Cardiac fibroblast (primary cell): Measurements from ENCODE around the gene JPT1.
A peak's percentile ranks its signal among the peaks of the same experiment; 100 is the strongest.

ENCODE experiments used
- DNase-seq, 2 donors: peaks; one replicate each; pipeline versions ENCODE4 v3.0.0 to v3.0.0-alpha.2; 2010; ENCODE audit warnings: low read depth in 2 of 2
- H3K4me3 ChIP-seq, 2 donors: replicated peaks in 1 of 2; 1 replicate in 1 of 2; 2 replicates in 1 of 2; pipeline ENCODE4 v1.5.1; 2011; ENCODE audit warnings: low read depth in 2 of 2, low read length in 2 of 2, mild to moderate bottlenecking in 2 of 2, moderate library complexity in 1 of 2
- TF ChIP-seq, protein P1 (sequence below): IDR thresholded peaks from one replicate; pipeline ENCODE4 v1.5.1; 2011; ENCODE audit warnings: low read depth, mild to moderate bottlenecking, low read length, inconsistent platforms

JPT1 gene

DNA sequence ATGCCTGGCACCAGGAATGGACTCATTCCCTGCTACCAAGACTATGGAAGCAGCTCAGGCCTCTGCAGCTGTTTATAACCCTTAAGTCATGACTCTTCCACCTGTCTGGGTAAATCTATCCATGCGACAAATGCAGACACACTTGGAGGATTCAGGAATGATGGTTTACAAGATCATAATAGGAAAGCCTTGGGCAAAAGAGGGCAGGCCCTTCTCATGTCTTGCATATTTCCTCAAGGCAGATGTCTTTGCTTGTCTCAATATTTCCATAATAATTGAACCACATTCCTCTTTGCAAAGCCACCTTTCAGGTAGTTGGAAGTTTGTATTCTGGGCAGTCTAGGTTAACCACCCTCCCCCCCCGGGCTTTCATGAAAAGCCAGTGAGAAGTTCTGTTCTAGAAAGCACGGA is 884 bp upstream of the JPT1 start:
- TF ChIP-seq, protein P1, sequence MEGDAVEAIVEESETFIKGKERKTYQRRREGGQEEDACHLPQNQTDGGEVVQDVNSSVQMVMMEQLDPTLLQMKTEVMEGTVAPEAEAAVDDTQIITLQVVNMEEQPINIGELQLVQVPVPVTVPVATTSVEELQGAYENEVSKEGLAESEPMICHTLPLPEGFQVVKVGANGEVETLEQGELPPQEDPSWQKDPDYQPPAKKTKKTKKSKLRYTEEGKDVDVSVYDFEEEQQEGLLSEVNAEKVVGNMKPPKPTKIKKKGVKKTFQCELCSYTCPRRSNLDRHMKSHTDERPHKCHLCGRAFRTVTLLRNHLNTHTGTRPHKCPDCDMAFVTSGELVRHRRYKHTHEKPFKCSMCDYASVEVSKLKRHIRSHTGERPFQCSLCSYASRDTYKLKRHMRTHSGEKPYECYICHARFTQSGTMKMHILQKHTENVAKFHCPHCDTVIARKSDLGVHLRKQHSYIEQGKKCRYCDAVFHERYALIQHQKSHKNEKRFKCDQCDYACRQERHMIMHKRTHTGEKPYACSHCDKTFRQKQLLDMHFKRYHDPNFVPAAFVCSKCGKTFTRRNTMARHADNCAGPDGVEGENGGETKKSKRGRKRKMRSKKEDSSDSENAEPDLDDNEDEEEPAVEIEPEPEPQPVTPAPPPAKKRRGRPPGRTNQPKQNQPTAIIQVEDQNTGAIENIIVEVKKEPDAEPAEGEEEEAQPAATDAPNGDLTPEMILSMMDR = no peak
- DNase-seq = no peak
- no peak overlapping the region for H3K4me3 ChIP-seq

DNA sequence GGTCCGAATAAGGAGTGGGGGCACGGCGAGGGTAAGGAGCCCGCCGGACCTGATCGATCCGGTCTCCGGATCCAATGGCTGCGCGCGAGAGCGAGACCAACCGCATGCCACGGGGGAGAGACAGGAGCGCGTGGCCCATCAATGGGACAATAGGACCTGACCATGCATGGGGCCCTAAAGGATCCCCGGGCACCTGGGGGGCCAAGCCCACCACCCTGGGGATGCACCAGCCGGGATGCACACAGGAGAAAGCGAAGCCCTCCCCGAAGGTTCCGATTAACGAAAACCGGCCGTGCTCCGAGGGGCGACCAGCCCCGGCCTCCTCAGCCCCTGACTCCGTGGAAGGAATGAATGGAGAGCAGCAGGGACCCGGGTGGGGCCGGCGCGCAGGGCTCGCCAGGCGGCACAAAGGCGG is 525 bp downstream of the JPT1 start:
- TF ChIP-seq, protein P1 = no peak
- DNase-seq = no peak
- H3K4me3 ChIP-seq = peak overlapping the region; percentile 88 to 94

DNA sequence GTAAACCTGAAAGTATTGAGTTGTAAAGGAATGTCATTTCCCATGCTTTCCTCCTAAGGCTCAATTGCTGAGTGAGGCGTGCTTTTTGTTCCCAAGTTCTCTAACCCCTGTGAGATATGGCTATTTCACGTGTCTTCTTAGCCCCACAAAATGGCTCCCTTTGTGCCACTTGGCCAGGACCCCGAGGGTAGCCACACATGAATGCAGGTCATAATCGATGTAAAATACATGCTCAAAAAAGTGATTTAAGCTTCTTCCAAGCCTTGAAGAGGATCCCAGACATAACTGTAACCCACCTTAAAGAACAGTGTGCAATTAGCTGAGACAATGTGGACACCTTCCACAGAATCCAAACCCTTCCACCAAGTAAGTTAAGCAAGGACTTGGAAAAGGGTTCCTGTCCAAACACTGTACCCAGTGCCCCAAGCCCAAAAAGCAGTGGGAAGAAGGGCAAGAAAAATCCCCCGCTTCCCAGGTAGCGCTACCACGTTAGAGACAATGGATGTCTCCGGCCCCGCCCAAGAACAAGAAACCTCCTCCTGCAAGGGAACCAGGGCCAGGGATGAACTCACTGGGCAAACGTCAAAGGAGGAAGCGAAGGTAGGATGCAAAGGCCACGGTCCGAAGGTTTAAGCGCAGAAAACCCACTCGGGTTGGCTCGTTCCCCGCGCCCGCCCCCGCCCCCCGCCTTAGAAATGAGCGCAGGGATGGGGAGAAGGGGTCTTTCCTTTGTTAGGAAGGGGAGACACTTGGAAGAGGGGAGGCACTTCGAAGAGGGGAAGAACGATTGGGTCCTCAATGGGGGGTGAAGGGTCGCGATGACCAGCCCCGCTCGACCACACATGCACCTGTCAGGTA is 1.2 kb downstream of the JPT1 start:
- peak; percentile 25 to 39 for DNase-seq
- H3K4me3 ChIP-seq = peak overlapping the region; percentile 88 to 94
- TF ChIP-seq, protein P1 = no peak

DNA sequence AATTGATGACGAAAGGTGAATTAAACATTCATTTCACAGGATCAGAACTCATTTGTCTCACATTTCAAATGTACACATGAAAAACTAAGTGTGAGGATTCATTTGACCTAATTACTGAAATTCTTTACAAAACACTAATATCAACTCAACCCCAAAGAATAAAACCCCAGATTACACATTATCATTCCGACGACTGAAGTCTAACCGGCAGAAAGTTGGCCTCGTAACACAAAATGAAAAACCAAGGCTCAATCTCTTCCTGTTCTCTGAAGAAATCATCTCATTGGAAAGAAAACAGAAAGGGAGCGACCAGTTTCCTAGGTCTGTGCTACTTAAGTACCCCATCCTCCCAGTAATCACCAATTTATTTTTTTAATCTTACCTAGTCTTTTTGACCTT is 1.8 kb downstream of the JPT1 start:
- TF ChIP-seq, protein P1 = no peak
- DNase-seq = no peak
- H3K4me3 ChIP-seq = peak overlapping the region in 1 of 2 donors; percentile 88

DNA sequence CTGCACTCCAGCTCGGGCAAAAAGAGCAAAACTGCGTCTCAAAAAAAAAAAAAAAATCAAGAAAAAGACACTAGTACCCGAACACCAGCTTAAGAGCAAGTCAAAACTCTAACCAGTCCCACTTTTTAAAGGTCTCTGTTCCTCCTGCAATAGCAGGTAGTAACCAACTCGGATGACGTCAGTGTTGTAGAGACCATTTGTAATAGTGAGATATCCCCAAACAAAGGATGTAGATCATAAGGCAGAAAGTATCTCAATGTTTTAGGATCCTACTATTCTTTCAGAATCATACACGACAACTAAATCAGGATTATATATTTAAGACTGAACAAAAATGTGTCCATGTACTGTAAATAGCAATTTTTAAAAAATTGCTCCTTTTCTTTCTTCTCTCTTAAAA is 2.4 kb downstream of the JPT1 start:
- TF ChIP-seq, protein P1 = no peak
- H3K4me3 ChIP-seq = no peak overlapping the region

DNA sequence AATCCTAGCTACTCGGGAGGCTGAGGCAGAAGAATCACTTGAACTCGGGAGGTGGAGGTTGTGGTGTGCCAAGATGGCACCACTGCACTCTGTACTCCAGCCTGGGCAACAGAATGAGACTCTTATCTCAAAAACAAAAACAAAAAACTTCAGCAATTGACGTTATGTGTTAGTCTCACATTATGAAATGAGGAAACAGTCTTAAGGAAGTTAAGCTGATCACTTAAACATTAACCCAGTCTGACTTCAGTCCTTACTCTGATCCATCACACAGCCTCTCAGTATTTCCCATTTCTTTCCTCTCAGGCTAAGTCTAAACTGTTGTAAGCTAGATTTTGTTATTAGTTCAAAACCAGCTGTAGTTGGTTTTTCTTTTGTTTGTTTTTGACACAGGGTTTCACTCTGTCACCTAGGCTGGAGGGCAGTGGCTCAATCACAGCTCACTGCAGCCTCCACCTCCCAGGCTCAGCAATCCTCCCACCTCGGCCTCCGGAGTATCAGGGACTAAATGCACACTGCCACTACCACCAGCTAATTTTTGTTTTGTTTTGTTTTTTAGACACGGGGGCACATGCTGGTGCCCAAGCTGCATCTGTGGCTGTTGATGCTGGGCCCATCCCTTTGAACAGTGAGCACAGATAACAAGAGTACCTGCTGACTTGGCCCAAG is 6.3 kb downstream of the JPT1 start:
- no peak overlapping the region for H3K4me3 ChIP-seq
- DNase-seq = no peak
- TF ChIP-seq, protein P1 = no peak

More for the DNA sequence above, 2.4 kb downstream of the JPT1 start:
- DNase-seq = no peak
